HuH-7.5 (cell line): Measurements from ENCODE around the gene ZFAND3.

ENCODE experiments used
- DNase-seq: peaks from one replicate; pipeline ENCODE4 v3.0.0; 2011; ENCODE audit warnings: low spot score

The ZFAND3 gene

GRCh38 chr6:37798436-37799262, 20.9 kb upstream of the ZFAND3 start:
- DNase-seq = no peak

GRCh38 chr6:37799263-37799644, 20.3 kb upstream of the ZFAND3 start:
- DNase-seq = peak; percentile 40

GRCh38 chr6:37800703-37801604, 18.6 kb upstream of the ZFAND3 start:
- DNase-seq = no peak

DNA sequence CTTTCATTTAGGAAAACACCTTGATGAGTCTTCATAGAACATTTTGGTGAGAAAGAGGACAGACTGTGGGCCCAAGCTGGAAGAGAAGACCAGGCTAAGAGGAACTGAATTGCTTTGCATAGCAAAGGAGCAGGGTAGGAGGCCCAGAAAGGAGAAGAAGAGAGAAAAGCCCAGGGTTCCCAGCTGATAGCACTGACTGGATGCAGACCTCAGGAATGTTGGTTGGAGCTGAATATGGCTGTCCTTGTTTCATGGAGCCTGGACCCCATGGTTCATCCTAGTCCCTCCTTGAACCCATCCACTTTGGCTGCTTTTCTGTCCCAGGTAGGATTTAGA, 18.0 kb upstream of the ZFAND3 start:
- DNase-seq = no peak

DNA sequence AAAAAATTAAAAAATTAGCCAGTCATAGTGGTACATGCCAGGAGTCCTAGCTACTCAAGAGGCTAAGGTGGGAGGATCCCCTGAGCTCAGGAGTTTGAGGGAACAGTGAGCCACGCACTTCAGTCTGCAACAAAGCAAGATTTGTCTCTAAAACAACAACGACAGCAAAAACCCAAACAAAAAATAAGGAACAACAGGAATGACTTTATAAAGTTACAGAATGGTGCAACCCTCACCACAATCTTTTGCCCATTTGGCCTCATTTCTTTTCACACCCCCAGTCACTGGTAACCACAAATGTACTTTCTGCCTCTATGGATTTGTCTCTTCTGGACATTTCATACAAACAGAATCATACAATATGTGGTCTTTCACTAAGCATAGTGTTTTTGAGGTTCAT, 16.7 kb upstream of the ZFAND3 start:
- DNase-seq = no peak

DNA sequence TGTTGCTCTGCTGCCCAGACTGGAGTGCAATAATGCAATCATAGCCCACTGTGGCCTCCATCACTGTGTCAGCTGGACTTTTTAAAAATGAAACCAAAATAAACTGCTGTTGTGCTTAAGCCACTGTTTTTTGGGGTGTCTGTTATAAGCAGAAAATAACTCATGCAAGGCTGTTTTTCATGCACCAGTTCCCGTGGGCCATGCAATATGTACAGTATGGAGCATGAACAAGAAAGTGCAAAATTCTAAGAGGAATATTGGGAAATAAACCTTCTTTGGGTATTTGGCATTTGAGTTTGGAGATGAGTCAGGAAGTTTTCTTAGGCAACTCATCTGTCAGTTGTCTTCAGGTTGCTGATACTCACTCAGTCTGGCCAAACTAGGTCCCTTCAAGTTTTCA, 14.9 kb upstream of the ZFAND3 start:
- no peak for DNase-seq

GRCh38 chr6:37806213-37806612, 13.3 kb upstream of the ZFAND3 start:
- DNase-seq = no peak

- DNase-seq = no peak
Observed at GRCh38 chr6:37807656-37808055, 11.9 kb upstream of the ZFAND3 start.

- DNase-seq = no peak
Observed at GRCh38 chr6:37809197-37809543, 10.4 kb upstream of the ZFAND3 start.

DNA sequence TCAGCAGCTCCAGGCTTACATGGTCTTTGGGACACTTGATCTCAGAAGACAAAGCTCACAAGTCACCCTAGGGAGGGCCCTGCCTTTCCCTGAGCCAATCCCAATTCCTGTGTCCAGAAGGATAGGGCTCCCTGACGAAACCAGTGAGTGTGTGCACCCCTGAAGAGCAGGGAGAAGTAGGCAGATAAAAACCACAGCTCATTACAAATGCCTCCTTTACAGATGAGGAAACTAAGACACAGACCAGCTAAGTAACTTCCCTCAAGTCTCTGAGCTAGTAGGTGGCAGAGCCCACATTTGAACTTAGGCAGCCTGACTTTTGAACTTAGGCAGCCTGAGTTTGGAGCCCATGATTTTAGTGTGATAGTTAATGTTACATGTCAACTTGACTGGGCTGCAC, 6.7 kb upstream of the ZFAND3 start:
- DNase-seq = no peak

- no peak for DNase-seq
Observed at GRCh38 chr6:37814374-37814773, 5.2 kb upstream of the ZFAND3 start.

GRCh38 chr6:37816599-37817375, 2.7 kb upstream of the ZFAND3 start:
- no peak for DNase-seq

DNA sequence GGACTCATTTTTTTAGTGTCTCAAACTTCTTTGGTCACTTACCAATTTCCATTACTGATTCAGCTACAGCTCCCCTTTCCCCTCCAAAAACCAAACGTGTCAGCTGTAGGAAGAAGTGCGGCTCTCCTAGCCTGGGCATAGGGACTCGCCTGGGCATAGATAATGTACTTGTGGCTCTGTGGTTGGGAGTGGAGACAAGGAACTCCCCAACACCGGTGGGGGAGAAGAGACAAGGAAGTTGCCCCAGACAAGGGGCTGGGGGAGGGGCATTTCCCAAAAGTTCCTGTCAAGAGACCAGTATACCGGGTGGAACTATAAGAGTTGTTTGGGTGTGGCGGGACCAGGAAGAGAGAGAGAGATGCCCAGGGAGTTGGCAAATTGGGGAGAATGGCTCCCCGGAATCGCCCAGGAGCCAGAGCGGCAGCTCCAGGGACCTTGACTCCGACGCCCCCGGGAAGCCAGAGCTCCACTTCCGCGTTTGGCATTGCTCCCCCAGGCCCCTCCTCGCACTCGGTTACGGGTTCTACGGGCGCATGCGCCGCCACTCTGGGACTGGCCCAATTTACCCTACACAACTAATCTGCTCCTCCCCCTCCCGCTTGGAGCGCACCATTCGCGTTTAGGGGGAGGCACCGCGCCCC, 871 bp upstream of the ZFAND3 start:
- DNase-seq = peak; percentile 80

DNA sequence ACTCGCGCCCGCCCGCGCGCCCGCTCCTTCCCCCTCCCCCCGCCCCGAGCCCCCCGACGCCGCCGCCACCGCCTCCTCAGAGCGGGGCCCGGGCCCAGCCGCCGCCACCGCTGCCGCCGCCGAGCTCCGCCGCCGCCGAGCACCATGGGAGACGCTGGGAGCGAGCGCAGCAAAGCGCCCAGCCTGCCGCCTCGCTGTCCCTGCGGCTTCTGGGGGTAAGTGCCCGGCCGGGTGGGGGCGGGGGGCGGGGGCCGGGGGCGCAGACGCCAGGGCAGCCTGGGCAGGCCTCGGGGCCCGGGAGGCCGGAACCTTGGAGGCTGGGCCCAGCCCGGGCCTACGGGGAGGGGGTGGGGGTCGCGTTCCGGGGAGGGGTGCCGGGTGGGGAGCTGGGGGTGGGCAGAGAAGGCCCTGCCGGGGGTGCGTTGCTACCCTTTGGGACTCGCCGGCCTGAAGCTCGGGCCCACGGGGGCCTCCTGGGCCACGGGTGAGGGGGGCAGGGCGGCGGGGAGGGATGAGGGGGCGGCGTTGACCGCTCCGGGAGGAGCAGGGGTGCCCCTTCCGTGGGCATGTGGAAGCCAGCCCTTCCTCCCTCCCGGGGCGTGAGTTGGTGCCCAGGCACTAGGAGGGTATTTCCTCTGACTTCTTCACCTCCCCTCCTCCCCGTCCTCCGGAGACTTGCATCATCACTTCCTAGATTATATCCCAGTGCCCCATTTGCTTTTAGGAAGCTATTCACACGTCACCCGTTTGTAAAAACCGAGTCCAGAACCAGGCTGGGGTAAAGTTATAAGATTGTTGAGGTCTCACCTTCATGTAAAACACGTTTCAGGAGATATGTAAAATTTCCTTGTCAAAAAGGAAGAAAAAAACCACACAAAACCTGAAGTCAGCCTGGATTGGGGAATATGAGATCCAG, 533 bp downstream of the ZFAND3 start:
- DNase-seq = no peak

DNA sequence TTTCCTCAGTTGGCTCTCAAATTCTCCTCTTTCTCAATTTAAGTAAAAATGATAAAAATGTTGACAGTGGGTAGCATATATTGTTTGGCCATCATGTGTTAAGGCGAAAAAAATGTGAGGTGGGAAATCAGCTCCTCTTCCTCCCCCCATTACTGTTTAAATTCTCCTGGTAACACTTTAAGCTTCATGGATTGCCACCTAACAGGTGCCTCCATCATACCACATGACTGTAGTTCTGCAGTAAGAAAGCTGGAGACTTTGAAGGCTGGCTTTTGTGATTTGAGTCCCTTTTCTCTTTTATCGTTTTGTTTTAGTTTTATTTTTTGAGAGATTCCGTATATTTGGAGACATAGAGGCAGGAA, 1.2 kb downstream of the ZFAND3 start:
- no peak for DNase-seq

- no peak for DNase-seq
Observed at GRCh38 chr6:37821446-37821845, 1.9 kb downstream of the ZFAND3 start.

DNA sequence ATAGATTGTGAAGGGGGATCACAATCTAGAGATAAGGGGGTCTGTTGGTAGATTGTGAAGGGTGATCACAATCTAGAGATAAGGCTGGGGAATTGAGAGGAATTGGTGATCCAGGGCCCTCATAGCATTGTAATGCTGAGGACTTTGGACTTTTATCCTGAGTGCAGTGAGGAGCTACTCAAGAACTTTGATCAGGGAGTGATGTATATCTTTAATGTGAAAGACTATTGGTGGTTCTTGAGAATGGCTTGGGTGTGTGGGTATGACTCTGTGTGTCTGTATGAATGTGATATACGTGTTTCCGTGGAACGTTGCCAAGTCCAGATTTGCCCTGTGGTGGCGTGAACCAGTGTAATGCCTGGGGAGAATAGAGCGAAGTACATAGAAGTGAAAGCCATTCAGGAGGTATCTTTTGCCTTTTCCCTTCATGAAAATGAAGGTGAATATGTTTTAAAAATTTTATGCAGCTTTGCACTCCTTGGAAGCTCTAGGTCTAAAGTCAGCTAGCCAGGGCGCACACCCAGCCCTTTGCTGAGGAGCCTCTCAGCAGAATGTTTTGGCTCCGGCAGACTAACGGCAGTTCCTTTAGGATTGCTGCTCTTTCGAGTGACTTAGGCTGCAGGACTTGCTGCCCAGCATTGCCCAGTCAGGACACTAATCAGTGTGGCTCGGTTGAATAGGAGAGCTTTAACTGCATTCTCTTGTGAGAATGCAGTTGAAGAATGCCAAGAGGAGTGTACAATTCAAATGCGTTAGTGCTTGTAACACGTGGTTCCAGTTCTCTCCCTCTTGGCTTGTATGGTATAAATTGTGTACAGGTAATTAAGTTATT, 3.5 kb downstream of the ZFAND3 start:
- no peak for DNase-seq

GRCh38 chr6:37824170-37824569, 4.6 kb downstream of the ZFAND3 start:
- no peak for DNase-seq

DNA sequence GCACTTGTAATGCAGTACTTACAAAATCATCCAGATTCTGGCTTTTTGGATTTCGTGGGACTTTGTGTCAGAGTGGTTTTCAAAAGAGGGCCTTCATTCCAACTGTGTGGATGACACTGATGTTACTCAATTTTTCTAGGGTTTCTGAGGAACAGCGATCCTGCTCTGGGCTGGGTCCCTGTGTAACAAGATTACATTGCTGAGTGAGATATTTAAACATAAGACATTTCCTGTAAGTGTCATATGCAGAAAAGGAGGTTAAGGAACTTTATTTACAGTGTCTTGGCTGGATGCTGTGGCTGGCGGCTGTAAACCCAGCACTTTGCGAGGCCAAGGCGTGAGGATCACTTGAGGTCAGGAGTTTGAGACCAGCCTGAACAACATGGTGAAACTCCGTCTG, 6.7 kb downstream of the ZFAND3 start:
- DNase-seq = no peak

- DNase-seq = no peak
Observed at GRCh38 chr6:37826993-37827392, 7.5 kb downstream of the ZFAND3 start.
